Measurements from ENCODE around the gene PRKCZ. TPM values are rescaled to one million over a fixed set of nuclear protein-coding genes. Genes with fewer than 3 reads are reported as not detected.

Gene PRKCZ
- total RNA-seq, 1 experiment from 2014 or later, result 45.9 TPM

DNA sequence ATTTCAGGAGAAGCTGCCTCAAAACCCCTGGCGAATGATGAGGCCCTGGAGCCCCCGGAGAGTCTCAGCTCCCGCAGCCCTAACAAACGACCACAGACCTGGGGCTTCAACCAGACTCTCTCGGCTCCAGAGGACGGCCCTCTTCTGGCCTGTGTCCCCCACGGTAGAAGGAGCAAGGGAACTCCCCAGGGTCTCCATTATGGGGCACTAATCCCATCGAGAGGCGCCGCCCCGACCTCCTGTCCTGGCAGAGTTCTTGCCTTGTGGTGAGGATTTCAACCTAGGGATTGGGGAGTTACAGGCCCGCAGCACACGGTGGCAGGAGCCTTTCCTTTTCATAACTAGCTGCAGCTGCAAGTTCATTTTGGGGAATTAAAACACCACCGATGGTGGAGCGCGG is 138.1 kb downstream of the PRKCZ start:
- Mint-ChIP-seq H3K4me3 (ENCODE audit: unreplicated experiment) (no peak overlapping the region), H3K27me3 (ENCODE audit: insufficient read depth, unreplicated experiment) (no peaks in the 10 kb centered on the region), H3K36me3 (ENCODE audit: insufficient read depth, unreplicated experiment) (peaks cover 32% of the 10 kb centered on the region), H3K9me3 (ENCODE audit: unreplicated experiment) (no peaks in the 10 kb centered on the region), H3K27ac (ENCODE audit: unreplicated experiment) (no peak overlapping the region), H3K4me1 (ENCODE audit: low read depth, unreplicated experiment) (no peaks in the 10 kb centered on the region)
- no peak for DNase-seq
- no peak for TF ChIP-seq CTCF (IDR thresholded peaks at IDR 0.05; ENCODE audit: insufficient read depth in 1 of 2, low read depth in 1 of 2, low read length in 1 of 2, severe bottlenecking in 1 of 2, unreplicated experiment in 1 of 2)
- Histone ChIP-seq H3K4me1 (no peaks in the 10 kb centered on the region; the same call in none of the 2 replicates), H3K9me3 (no peaks in the 10 kb centered on the region), H3K36me3 (ENCODE audit: control insufficient read depth, insufficient read depth, low read length) (no peaks in the 10 kb centered on the region; the same call in 1 of the 2 replicates), H3K4me3 (ENCODE audit: low read depth, low read length) (no peak overlapping the region), H3K27me3 (replicated peaks; ENCODE audit: control insufficient read depth, insufficient read depth, low read length) (no peaks in the 10 kb centered on the region)
- ChIA-PET POLR2A (no interaction called here), CTCF (interaction anchor here (1.5 kb wide), 1 partner anchor 80 kb away, joined by 5 read pairs; no protein-coding TSS in a partner anchor)
- no TSS peak for BruUV-seq (replicated peaks)
- intact Hi-C loops (cut with micrococcal nuclease; ENCODE audit: unreplicated experiment), result no loop called here

GRCh38 chr1:2189459-2190425 is 139.5 kb downstream of the PRKCZ start:
- POLR2A ChIA-PET, result interaction anchor here (0.6 kb wide), 1 partner anchor 17 kb away, joined by 4 read pairs; no protein-coding TSS in a partner anchor
- Mint-ChIP-seq H3K4me1 (ENCODE audit: low read depth, unreplicated experiment) (no peaks in the 10 kb centered on the region), H3K4me3 (ENCODE audit: unreplicated experiment) (peak overlapping the region; percentile 75), H3K27me3 (ENCODE audit: insufficient read depth, unreplicated experiment) (no peaks in the 10 kb centered on the region), H3K27ac (ENCODE audit: unreplicated experiment) (peak overlapping the region; percentile 75), H3K36me3 (ENCODE audit: insufficient read depth, unreplicated experiment) (peaks cover 24% of the 10 kb centered on the region), H3K9me3 (ENCODE audit: unreplicated experiment) (no peaks in the 10 kb centered on the region)
- no peak for TF ChIP-seq CTCF (IDR thresholded peaks at IDR 0.05; ENCODE audit: insufficient read depth in 1 of 2, low read depth in 1 of 2, low read length in 1 of 2, severe bottlenecking in 1 of 2, unreplicated experiment in 1 of 2)
- intact Hi-C loops (cut with micrococcal nuclease; ENCODE audit: unreplicated experiment), result no loop called here
- CTCF ChIA-PET, result interaction anchor here (1.0 to 1.5 kb wide), 4 partner anchors 14 to 125 kb away, joined by 3 to 5 read pairs (median 4); no protein-coding TSS in a partner anchor
- Histone ChIP-seq H3K27me3 (replicated peaks; ENCODE audit: control insufficient read depth, insufficient read depth, low read length) (no peaks in the 10 kb centered on the region), H3K4me1 (peaks cover 6% of the 10 kb centered on the region), H3K36me3 (ENCODE audit: control insufficient read depth, insufficient read depth, low read length) (no peaks in the 10 kb centered on the region; the same call in 1 of the 2 replicates), H3K9me3 (no peaks in the 10 kb centered on the region), H3K4me3 (ENCODE audit: low read depth, low read length) (peak overlapping the region; percentile 47)
- DNase-seq, result peak; percentile 93 to 94
- BruUV-seq (replicated peaks), result TSS peak; percentile 39

GRCh38 chr1:2190491-2190976 is 140.3 kb downstream of the PRKCZ start:
- ChIA-PET POLR2A (no interaction called here), CTCF (no interaction called here)
- H3K4me3 Mint-ChIP-seq (ENCODE audit: unreplicated experiment), result peak overlapping the region; percentile 49
- H3K27me3 Mint-ChIP-seq (ENCODE audit: insufficient read depth, unreplicated experiment), result no peaks in the 10 kb centered on the region
- no peak overlapping the region for H3K27ac Mint-ChIP-seq (ENCODE audit: unreplicated experiment)
- no peaks in the 10 kb centered on the region for H3K27me3 ChIP-seq (replicated peaks; ENCODE audit: control insufficient read depth, insufficient read depth, low read length)
- TF ChIP-seq CTCF (IDR thresholded peaks at IDR 0.05; ENCODE audit: insufficient read depth in 1 of 2, low read depth in 1 of 2, low read length in 1 of 2, severe bottlenecking in 1 of 2, unreplicated experiment in 1 of 2), result no peak
- H3K4me1 Mint-ChIP-seq (ENCODE audit: low read depth, unreplicated experiment), result no peaks in the 10 kb centered on the region
- H3K9me3 ChIP-seq, result no peaks in the 10 kb centered on the region
- DNase-seq, result no peak
- H3K9me3 Mint-ChIP-seq (ENCODE audit: unreplicated experiment), result no peaks in the 10 kb centered on the region
- H3K4me3 ChIP-seq (ENCODE audit: low read depth, low read length), result peak overlapping the region; percentile 47
- BruUV-seq (replicated peaks), result no TSS peak
- peaks cover 17% of the 10 kb centered on the region for H3K36me3 Mint-ChIP-seq (ENCODE audit: insufficient read depth, unreplicated experiment)
- H3K4me1 ChIP-seq, result peaks cover 10% of the 10 kb centered on the region
- intact Hi-C loops (cut with micrococcal nuclease; ENCODE audit: unreplicated experiment), result no loop called here
- no peaks in the 10 kb centered on the region; the same call in 1 of the 2 replicates for H3K36me3 ChIP-seq (ENCODE audit: control insufficient read depth, insufficient read depth, low read length)
